Transverse colon (tissue), 4 donors: Measurements from ENCODE around the gene RNF113B. TPM values are rescaled to one million over a fixed set of nuclear protein-coding genes. Genes with fewer than 3 reads are reported as not detected.

Experiments used
- DNase-seq: peaks from one replicate; pipeline ENCODE4 v3.0.0-alpha.2; 2019
- H3K27ac ChIP-seq, 4 donors: fragments of 200-600 bp; sonication (generic); 2 replicates each; pipeline ENCODE4 v1.5.1; 2016 to 2018; ENCODE audit warnings: inconsistent platforms in 4 of 4
- H3K27me3 ChIP-seq: fragments of 200-600 bp; sonication (generic); 2 replicates; pipeline ENCODE4 v1.5.1; 2017; ENCODE audit warnings: inconsistent platforms
- H3K36me3 ChIP-seq, 4 donors: fragments of 200-600 bp; sonication (generic); 2 replicates each; pipeline ENCODE4 v1.5.1; 2017 to 2019; ENCODE audit warnings: inconsistent platforms in 4 of 4
- H3K4me1 ChIP-seq, 4 donors: fragments of 200-600 bp; sonication (generic); 2 replicates each; pipeline ENCODE4 v1.5.1; 2017 to 2020; ENCODE audit warnings: inconsistent platforms in 4 of 4
- H3K4me3 ChIP-seq, 4 donors: fragments of 200-600 bp; sonication (generic); 1 replicate in 1 of 4; 2 replicates in 3 of 4; pipeline versions ENCODE4 v1.5.1 to v1.6.1; 2017 to 2019; ENCODE audit warnings: inconsistent platforms in 4 of 4
- H3K9me3 ChIP-seq, 2 donors: fragments of 200-600 bp; sonication (generic); 2 replicates each; pipeline ENCODE4 v1.5.1; 2017 to 2019; ENCODE audit warnings: inconsistent platforms in 2 of 2
- EP300 ChIP-seq: sonication (generic); formaldehyde crosslinking; IDR thresholded peaks from one replicate; pipeline ENCODE4 v1.6.1; 2017; ENCODE audit warnings: antibody characterized with exemption, low read depth
- POLR2A ChIP-seq: fragments of 450-650 bp; IDR thresholded peaks from one replicate; pipeline ENCODE4 v1.6.1; 2016; ENCODE audit warnings: antibody characterized with exemption, mild to moderate bottlenecking, moderate library complexity
- POLR2AphosphoS5 ChIP-seq, 3 donors: sonication (generic); formaldehyde crosslinking; IDR thresholded peaks; one replicate each; pipeline ENCODE4 v1.6.1; 2016; ENCODE audit warnings: antibody characterized with exemption in 3 of 3
- WGBS, 2 donors: methylation state at CpG; one replicate each; pipeline ENCODE4 v1.1.5; 2018; ENCODE audit warnings: low coverage in 1 of 2; 5-methylcytosine and 5-hydroxymethylcytosine counted together
- in situ Hi-C, 4 donors: fragments of 200-750 bp; cut with MboI; loops; one replicate each; pipeline versions ENCODE4 v1.15.0 to v1.15.1; 2017; ENCODE audit warnings: low sequenced_read_pairs in 3 of 4, low pct_ligation_motif_present in 1 of 4, low pct_unique_long_range_greater_than_20kb in 1 of 4
- intact Hi-C: fragments of 100-400 bp; cut with DNase I; formaldehyde crosslinking; loops from one replicate; pipeline ENCODE4 v1.15.1; 2023; ENCODE audit warnings: low total_unique reads
- total RNA-seq, 4 donors: library from RNA; depleted of rRNA; stranded (reverse); fragments of >200 nt; gene quantifications; one replicate each; pipeline ENCODE4 v1.1.0, GENCODE V29; 2016
- TF ChIP-seq, protein P1 (sequence below), 5 experiments: fragments of 200-600 bp in 3 of 5; fragments of 450-650 bp in 2 of 5; sonication (generic) in 3 of 5; IDR thresholded peaks; 1 replicate in 2 of 5; 2 replicates in 3 of 5; pipeline ENCODE4 v1.5.1; 2016 to 2017; ENCODE audit warnings: antibody characterized with exemption in 5 of 5, inconsistent platforms in 3 of 5, mild to moderate bottlenecking in 2 of 5, moderate library complexity in 1 of 5

RNF113B gene
- total RNA-seq, 4 donors from 2014 or later: not detected

DNA sequence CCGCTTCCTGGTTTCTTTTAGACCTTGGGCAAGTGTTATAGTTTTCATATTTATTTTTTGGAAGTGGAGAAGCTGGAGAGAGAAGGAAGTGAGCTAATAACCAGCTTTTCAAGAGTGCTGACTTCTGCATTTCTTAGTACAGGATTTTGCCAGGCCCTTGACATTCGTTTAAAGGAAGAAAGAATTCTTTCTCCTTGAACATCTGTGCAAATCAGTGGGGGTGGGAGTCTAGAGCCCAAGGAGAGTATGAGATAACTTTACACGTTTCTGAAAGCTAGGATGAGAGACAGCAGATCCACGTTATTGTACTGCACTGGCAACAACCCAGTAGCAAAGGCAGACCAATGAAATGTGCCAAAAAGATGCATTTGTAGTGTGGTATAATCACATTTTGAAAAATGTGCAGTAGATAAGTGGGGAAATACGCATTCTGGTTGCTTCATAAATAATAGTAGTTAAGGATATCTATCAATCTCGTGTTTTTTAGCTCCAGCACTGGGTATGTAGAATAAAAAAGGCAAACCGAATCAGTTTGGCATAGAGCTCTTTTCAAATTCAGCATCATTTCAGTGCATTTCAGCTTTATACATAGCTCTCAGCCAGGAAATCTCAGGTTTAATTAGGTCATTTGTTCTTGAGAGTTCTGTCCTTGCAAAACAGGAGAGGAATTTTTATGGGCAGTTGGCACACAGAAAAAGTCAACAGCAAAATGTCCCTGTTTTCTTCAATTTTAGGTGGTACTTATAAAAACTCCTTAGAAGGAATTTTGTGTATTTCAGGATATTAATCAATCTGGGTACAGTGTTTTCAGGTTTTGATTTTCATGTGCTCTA is 4.3 kb downstream of the RNF113B start:
- Histone ChIP-seq H3K4me3 (no peak overlapping the region), H3K36me3 (no peaks in the 10 kb centered on the region), H3K9me3 (no peaks in the 10 kb centered on the region), H3K27me3 (no peaks in the 10 kb centered on the region), H3K4me1 (peaks cover 12 to 40% (median 29%) of the 10 kb centered on the region in 4 donors), H3K27ac (peak overlapping the region; percentile 60 to 77 (median 72))
- no peak for DNase-seq
- in situ Hi-C loops (no loop called here), intact Hi-C loops (no loop called here)
- TF ChIP-seq POLR2A (no peak), EP300 (no peak), POLR2AphosphoS5 (IDR thresholded peaks at IDR 0.05) (no peak)
- TF ChIP-seq, protein P1, sequence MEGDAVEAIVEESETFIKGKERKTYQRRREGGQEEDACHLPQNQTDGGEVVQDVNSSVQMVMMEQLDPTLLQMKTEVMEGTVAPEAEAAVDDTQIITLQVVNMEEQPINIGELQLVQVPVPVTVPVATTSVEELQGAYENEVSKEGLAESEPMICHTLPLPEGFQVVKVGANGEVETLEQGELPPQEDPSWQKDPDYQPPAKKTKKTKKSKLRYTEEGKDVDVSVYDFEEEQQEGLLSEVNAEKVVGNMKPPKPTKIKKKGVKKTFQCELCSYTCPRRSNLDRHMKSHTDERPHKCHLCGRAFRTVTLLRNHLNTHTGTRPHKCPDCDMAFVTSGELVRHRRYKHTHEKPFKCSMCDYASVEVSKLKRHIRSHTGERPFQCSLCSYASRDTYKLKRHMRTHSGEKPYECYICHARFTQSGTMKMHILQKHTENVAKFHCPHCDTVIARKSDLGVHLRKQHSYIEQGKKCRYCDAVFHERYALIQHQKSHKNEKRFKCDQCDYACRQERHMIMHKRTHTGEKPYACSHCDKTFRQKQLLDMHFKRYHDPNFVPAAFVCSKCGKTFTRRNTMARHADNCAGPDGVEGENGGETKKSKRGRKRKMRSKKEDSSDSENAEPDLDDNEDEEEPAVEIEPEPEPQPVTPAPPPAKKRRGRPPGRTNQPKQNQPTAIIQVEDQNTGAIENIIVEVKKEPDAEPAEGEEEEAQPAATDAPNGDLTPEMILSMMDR (IDR thresholded peaks at IDR 0.05): no peak
- 42 to 43% methylated on average over 7 of the region's 7 CpGs for WGBS, 2 donors

DNA sequence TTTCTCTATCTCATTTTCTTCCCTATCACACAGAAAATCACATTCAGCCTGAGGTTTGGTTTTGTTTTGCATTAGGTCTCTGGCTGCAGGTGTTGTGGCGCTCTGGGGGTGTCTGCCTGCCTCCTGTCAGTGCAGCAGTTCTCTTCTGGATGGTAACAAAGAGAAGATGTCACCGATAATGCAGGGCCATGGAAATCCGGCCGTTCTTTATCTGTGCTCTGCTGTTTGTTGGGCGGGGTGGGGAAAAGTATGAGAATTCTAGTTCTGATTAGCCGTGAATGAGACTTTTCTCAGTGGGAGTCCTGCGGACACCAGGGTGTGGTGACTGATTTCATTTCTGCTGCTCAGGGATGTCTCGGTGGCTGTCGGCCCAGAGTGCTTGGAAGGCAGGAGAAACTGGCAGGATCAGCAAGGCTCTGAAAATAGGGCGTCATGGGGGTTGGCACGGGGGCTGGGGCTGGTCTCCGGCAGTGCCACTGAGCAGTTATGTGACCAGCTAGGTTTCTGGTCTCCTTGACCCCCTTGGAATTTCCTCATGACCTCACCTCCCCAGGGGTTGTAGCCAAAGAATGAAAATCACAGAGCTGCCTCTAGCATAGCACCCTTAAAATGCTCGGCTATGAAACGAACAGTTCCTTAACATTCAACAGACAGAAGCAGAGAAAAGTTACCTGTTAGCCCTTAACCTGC is 5.0 kb downstream of the RNF113B start:
- Histone ChIP-seq H3K9me3 (no peaks in the 10 kb centered on the region), H3K4me1 (peaks cover 12 to 40% (median 29%) of the 10 kb centered on the region in 4 donors), H3K36me3 (no peaks in the 10 kb centered on the region), H3K4me3 (no peak overlapping the region), H3K27me3 (no peaks in the 10 kb centered on the region), H3K27ac (peak overlapping the region; percentile 60 to 77 (median 72))
- intact Hi-C loops (no loop called here), in situ Hi-C loops (no loop called here)
- no peak for DNase-seq
- 59 to 66% methylated on average over 7 to 14 of the region's 14 CpGs for WGBS, 2 donors
- TF ChIP-seq POLR2AphosphoS5 (IDR thresholded peaks at IDR 0.05): no peak

DNA sequence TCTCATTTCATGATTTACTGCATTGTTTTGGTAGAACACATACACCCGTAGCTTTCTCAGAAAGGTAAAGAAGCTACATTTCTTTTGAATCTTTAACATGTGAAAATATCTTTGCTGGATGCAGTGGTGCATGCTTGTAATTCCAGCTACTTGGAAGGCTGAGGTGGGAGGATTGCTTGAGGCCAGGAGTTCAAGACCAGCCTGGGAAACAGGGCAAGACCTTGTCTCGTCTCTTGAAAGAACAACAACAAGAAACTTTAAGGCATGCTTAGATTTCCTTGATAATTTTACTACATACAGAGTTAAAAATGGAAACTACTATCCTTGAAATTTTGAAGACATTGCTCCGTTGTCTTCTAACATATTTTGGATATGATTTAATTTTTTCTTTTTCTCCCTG is 7.7 kb downstream of the RNF113B start:
- in situ Hi-C loops (no loop called here), intact Hi-C loops (no loop called here)
- TF ChIP-seq EP300: no peak
- TF ChIP-seq, protein P1 (IDR thresholded peaks at IDR 0.05): no peak
- no peak for TF ChIP-seq POLR2AphosphoS5 (IDR thresholded peaks at IDR 0.05)
- TF ChIP-seq POLR2A: no peak
- H3K9me3 ChIP-seq: no peaks in the 10 kb centered on the region
- DNase-seq: no peak
- H3K4me3 ChIP-seq: no peak overlapping the region
- no peak overlapping the region for H3K27ac ChIP-seq
- no peaks in the 10 kb centered on the region for H3K27me3 ChIP-seq
- no peaks in the 10 kb centered on the region for H3K36me3 ChIP-seq
- peaks cover 12 to 30% (median 26%) of the 10 kb centered on the region in 4 donors for H3K4me1 ChIP-seq
- WGBS, 2 donors: 80 to 88% methylated on average over 3 of the region's 3 CpGs

DNA sequence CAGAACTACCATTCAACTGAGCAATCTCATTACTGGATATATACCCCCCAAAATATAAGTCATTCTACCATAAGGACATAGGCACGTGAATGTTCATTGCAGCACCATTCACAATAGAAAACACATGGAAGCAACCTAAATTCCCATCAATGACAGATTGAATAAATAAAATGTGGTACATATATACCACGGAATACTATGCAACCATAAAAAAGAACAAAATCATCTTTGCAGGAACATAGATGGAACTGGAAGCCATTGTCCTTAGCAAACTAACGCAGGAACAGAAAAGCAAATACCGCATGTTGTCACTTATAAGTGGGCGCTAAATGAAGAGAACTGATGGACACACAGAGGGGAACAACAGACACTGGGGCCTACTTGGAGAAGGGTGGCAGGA is 14.1 kb downstream of the RNF113B start:
- Histone ChIP-seq H3K36me3 (no peaks in the 10 kb centered on the region), H3K4me3 (no peak overlapping the region), H3K4me1 (no peaks in the 10 kb centered on the region), H3K27me3 (no peaks in the 10 kb centered on the region), H3K9me3 (no peaks in the 10 kb centered on the region), H3K27ac (no peak overlapping the region)
- TF ChIP-seq, protein P1 (IDR thresholded peaks at IDR 0.05): no peak
- TF ChIP-seq POLR2A (no peak), EP300 (no peak)
- WGBS, 2 donors: 93 to 94% methylated on average over 5 of the region's 5 CpGs
- no peak for DNase-seq
- intact Hi-C loops (no loop called here), in situ Hi-C loops (no loop called here)
